Measurements from ENCODE around the gene TBC1D9B. TPM values are rescaled to one million over a fixed set of nuclear protein-coding genes. Genes with fewer than 3 reads are reported as not detected.

The TBC1D9B gene
- total RNA-seq, 4 donors from 2014 or later, result 50.7 to 78.5 (median 62.4) TPM

GRCh38 chr5:179904463-179905160 lies 3.1 kb downstream of the TBC1D9B start:
- Histone ChIP-seq H3K4me3 (no peak overlapping the region), H3K9me3 (no peaks in the 10 kb centered on the region), H3K36me3 (peaks cover 14 to 55% (median 15%) of the 10 kb centered on the region in 3 donors), H3K27ac (no peak overlapping the region), H3K4me1 (peaks cover 18 to 27% (median 19%) of the 10 kb centered on the region in 3 donors), H3K27me3 (no peaks in the 10 kb centered on the region)
- intact Hi-C loops (cut with DNase I), result loop anchor here (5.0 kb wide), 1 partner anchor 107 kb away; no protein-coding TSS in a partner anchor
- DNase-seq, result no peak
- TF ChIP-seq POLR2A (IDR thresholded peaks at IDR 0.05) (no peak), CTCF (IDR thresholded peaks at IDR 0.05) (no peak)
- WGBS, 2 donors, result 94 to 96% methylated on average over 9 to 17 of the region's 25 CpGs

- H3K4me3 ChIP-seq, result no peak overlapping the region
- DNase-seq, result no peak
- peaks cover 10 to 15% (median 11%) of the 10 kb centered on the region in 3 donors for H3K4me1 ChIP-seq
- H3K36me3 ChIP-seq, result peaks cover 14 to 73% (median 20%) of the 10 kb centered on the region in 3 donors
- WGBS, 2 donors, result 80 to 98% methylated on average over 1 to 7 of the region's 7 CpGs
- intact Hi-C loops (cut with DNase I), result no loop called here
- no peak overlapping the region for H3K27ac ChIP-seq
- TF ChIP-seq CTCF (IDR thresholded peaks at IDR 0.05) (no peak), POLR2A (IDR thresholded peaks at IDR 0.05) (no peak)
- no peaks in the 10 kb centered on the region for H3K27me3 ChIP-seq
- H3K9me3 ChIP-seq, result no peaks in the 10 kb centered on the region
Measured at GRCh38 chr5:179902763-179903158, 4.9 kb downstream of the TBC1D9B start.

- no peak for DNase-seq
- H3K27ac ChIP-seq, result no peak overlapping the region
- H3K9me3 ChIP-seq, result no peaks in the 10 kb centered on the region
- peaks cover 10 to 15% (median 11%) of the 10 kb centered on the region in 3 donors for H3K4me1 ChIP-seq
- no peak overlapping the region for H3K4me3 ChIP-seq
- no peaks in the 10 kb centered on the region for H3K27me3 ChIP-seq
- TF ChIP-seq CTCF (IDR thresholded peaks at IDR 0.05) (no peak), POLR2A (IDR thresholded peaks at IDR 0.05) (no peak)
- 91 to 96% methylated on average over 11 to 14 of the region's 15 CpGs for WGBS, 2 donors
- intact Hi-C loops (cut with DNase I), result no loop called here
- peaks cover 20 to 79% (median 21%) of the 10 kb centered on the region in 3 donors for H3K36me3 ChIP-seq
Measured at GRCh38 chr5:179901915-179902762, 5.6 kb downstream of the TBC1D9B start.

- Histone ChIP-seq H3K4me1 (peaks cover 6 to 8% (median 6%) of the 10 kb centered on the region in 3 donors), H3K4me3 (no peak overlapping the region), H3K9me3 (no peaks in the 10 kb centered on the region), H3K36me3 (peaks cover 20 to 86% (median 24%) of the 10 kb centered on the region in 3 donors), H3K27me3 (no peaks in the 10 kb centered on the region), H3K27ac (no peak overlapping the region)
- intact Hi-C loops (cut with DNase I), result no loop called here
- 92 to 95% methylated on average over 6 of the region's 6 CpGs for WGBS, 2 donors
- TF ChIP-seq CTCF (IDR thresholded peaks at IDR 0.05), result no peak
- TF ChIP-seq POLR2A (IDR thresholded peaks at IDR 0.05), result no peak
- no peak for DNase-seq
Measured at GRCh38 chr5:179901462-179901861, 6.2 kb downstream of the TBC1D9B start.

GRCh38 chr5:179900711-179901110 lies 7.0 kb downstream of the TBC1D9B start:
- H3K4me3 ChIP-seq, result no peak overlapping the region
- no peaks in the 10 kb centered on the region for H3K27me3 ChIP-seq
- WGBS, 2 donors, result 81 to 84% methylated on average over 11 to 13 of the region's 13 CpGs
- no peak for TF ChIP-seq CTCF (IDR thresholded peaks at IDR 0.05)
- TF ChIP-seq POLR2A (IDR thresholded peaks at IDR 0.05), result no peak
- DNase-seq, result no peak
- no peak overlapping the region for H3K27ac ChIP-seq
- intact Hi-C loops (cut with DNase I), result no loop called here
- H3K36me3 ChIP-seq, result peaks cover 20 to 94% (median 24%) of the 10 kb centered on the region in 3 donors
- no peaks in the 10 kb centered on the region for H3K9me3 ChIP-seq
- peaks cover 0 to under 1% (median 0%) of the 10 kb centered on the region in 3 donors for H3K4me1 ChIP-seq
